Right cardiac atrium (tissue), 5 donors: ENCODE results near the gene PHF24. TPM values are rescaled to one million over a fixed set of nuclear protein-coding genes. Genes with fewer than 3 reads are reported as not detected.
A peak's percentile ranks its signal among the peaks of the same experiment; 100 is the strongest.

ENCODE experiments used
- ATAC-seq, 2 donors: fragments of 200-7000 bp; cut with Tn5 transposase; one replicate each; pipeline versions ENCODE4 v1.8.0 to v1.9.1; 2020; ENCODE audit warnings: moderate library complexity in 2 of 2, mild to moderate bottlenecking in 1 of 2
- DNase-seq, 3 donors: peaks; one replicate each; pipeline ENCODE4 v3.0.0-alpha.2; 2020
- H3K27ac ChIP-seq: one replicate; pipeline ENCODE4 v1.5.1; 2013; ENCODE audit warnings: mild to moderate bottlenecking, low read length, control low read depth, moderate library complexity
- H3K27me3 ChIP-seq: one replicate; pipeline ENCODE4 v1.6.1; 2013; ENCODE audit not compliant: control insufficient read depth, insufficient read depth
- H3K4me1 ChIP-seq: one replicate; pipeline ENCODE4 v1.6.1; 2013; ENCODE audit warnings: low read length; ENCODE audit not compliant: control insufficient read depth, insufficient read depth
- H3K4me3 ChIP-seq: one replicate; pipeline ENCODE4 v1.5.1; 2013; ENCODE audit warnings: low read length, control low read depth
- H3K9me3 ChIP-seq: one replicate; pipeline ENCODE4 v1.6.1; 2013; ENCODE audit warnings: low read length; ENCODE audit not compliant: control insufficient read depth
- WGBS: extraction: QIAGEN DNeasy Blood & Tissue Kit; methylation state at CpG from one replicate; pipeline ENCODE4 v1.1.7; 2013; 5-methylcytosine and 5-hydroxymethylcytosine counted together
- intact Hi-C, 4 donors: fragments of 100-400 bp; cut with DNase I; formaldehyde crosslinking; loops; one replicate each; pipeline versions ENCODE4 v1.11.0 to v1.14.0; 2022 to 2023
- polyA plus RNA-seq: library from polyadenylated mRNA; stranded (reverse); fragments of 200-250 nt; gene quantifications from one replicate; pipeline ENCODE4 v1.2.3, GENCODE V29; 2013
- total RNA-seq, 4 donors: library from RNA; stranded (reverse); fragmentation: NEBNext Ultra II Directional; extraction: Animal tissue kit (Norgen Biotek cat#: 25700); gene quantifications; one replicate each; pipeline ENCODE4 v1.2.1, GENCODE V29; 2021
- donor health status: healthy with polysubstance abuse.
- donor health status: DM: no; HTN: yes; CAD: no.
- donor health status: DM: no; HTN: no; CAD: no.
- donor health status: DM: no; HTN: yes; CAD: no; lungs with severe emphysema.
- donor health status: DM: yes; HTN: yes; CAD: no.

PHF24 gene
- total and polyA plus RNA-seq, 5 donors = 0.03 to 1.3 (median 0.20) TPM

GRCh38 chr9:34961574-34962490 lies 3.7 kb downstream of the PHF24 start:
- ATAC-seq = peak in 1 of 2 donors; percentile 93
- Histone ChIP-seq H3K9me3 (no peaks in the 10 kb centered on the region), H3K27me3 (no peaks in the 10 kb centered on the region), H3K4me1 (no peaks in the 10 kb centered on the region), H3K4me3 (no peak overlapping the region), H3K27ac (no peak overlapping the region)
- no peak for DNase-seq
- 43% methylated on average over 5 of the region's 5 CpGs for WGBS
- intact Hi-C loops = no loop called here

GRCh38 chr9:34962546-34962945 lies 4.5 kb downstream of the PHF24 start:
- 83% methylated on average over 3 of the region's 3 CpGs for WGBS
- no peaks in the 10 kb centered on the region for H3K27me3 ChIP-seq
- H3K9me3 ChIP-seq = no peaks in the 10 kb centered on the region
- intact Hi-C loops = no loop called here
- no peak overlapping the region for H3K4me3 ChIP-seq
- ATAC-seq (no peak), DNase-seq (no peak)
- H3K27ac ChIP-seq = no peak overlapping the region
- no peaks in the 10 kb centered on the region for H3K4me1 ChIP-seq

- no peaks in the 10 kb centered on the region for H3K27me3 ChIP-seq
- intact Hi-C loops = no loop called here
- H3K4me1 ChIP-seq = no peaks in the 10 kb centered on the region
- no peak overlapping the region for H3K4me3 ChIP-seq
- H3K27ac ChIP-seq = no peak overlapping the region
- DNase-seq (no peak), ATAC-seq (no peak)
- 83% methylated on average over 2 of the region's 2 CpGs for WGBS
- H3K9me3 ChIP-seq = no peaks in the 10 kb centered on the region
Measured at GRCh38 chr9:34963552-34963951, 5.5 kb downstream of the PHF24 start.

- ATAC-seq (no peak), DNase-seq (no peak)
- no peaks in the 10 kb centered on the region for H3K9me3 ChIP-seq
- no peaks in the 10 kb centered on the region for H3K4me1 ChIP-seq
- no peak overlapping the region for H3K4me3 ChIP-seq
- H3K27me3 ChIP-seq = no peaks in the 10 kb centered on the region
- no peak overlapping the region for H3K27ac ChIP-seq
- intact Hi-C loops = no loop called here
- WGBS = 82% methylated on average over 3 of the region's 3 CpGs
Measured at GRCh38 chr9:34964458-34964857, 6.4 kb downstream of the PHF24 start.

- Histone ChIP-seq H3K27ac (no peak overlapping the region), H3K9me3 (no peaks in the 10 kb centered on the region), H3K4me3 (no peak overlapping the region), H3K27me3 (no peaks in the 10 kb centered on the region), H3K4me1 (no peaks in the 10 kb centered on the region)
- 92% methylated on average over 21 of the region's 21 CpGs for whole genome bisulfite sequencing
- DNase-seq (no peak), ATAC-seq (no peak)
- intact Hi-C loops = no loop called here
Measured at GRCh38 chr9:34971146-34971811, 13.2 kb downstream of the PHF24 start.

- intact Hi-C loops = no loop called here
- no peaks in the 10 kb centered on the region for H3K27me3 ChIP-seq
- no peak overlapping the region for H3K4me3 ChIP-seq
- DNase-seq (no peak), ATAC-seq (no peak)
- WGBS = 84% methylated on average over 2 of the region's 2 CpGs
- no peak overlapping the region for H3K27ac ChIP-seq
- H3K4me1 ChIP-seq = no peaks in the 10 kb centered on the region
- H3K9me3 ChIP-seq = no peaks in the 10 kb centered on the region
Measured at GRCh38 chr9:34974664-34975063, 16.6 kb downstream of the PHF24 start.

- DNase-seq (peak in 1 of 3 donors; percentile 7), ATAC-seq (no peak)
- no peak overlapping the region for H3K4me3 ChIP-seq
- H3K27ac ChIP-seq = no peak overlapping the region
- 90% methylated on average over 11 of the region's 11 CpGs for WGBS
- intact Hi-C loops = no loop called here
- H3K9me3 ChIP-seq = no peaks in the 10 kb centered on the region
- H3K4me1 ChIP-seq = no peaks in the 10 kb centered on the region
- no peaks in the 10 kb centered on the region for H3K27me3 ChIP-seq
Measured at GRCh38 chr9:34976441-34976840, 18.4 kb downstream of the PHF24 start.

GRCh38 chr9:34976992-34977391 lies 18.9 kb downstream of the PHF24 start:
- WGBS = 91% methylated on average over 11 of the region's 11 CpGs
- intact Hi-C loops = no loop called here
- H3K4me3 ChIP-seq = no peak overlapping the region

GRCh38 chr9:34980181-34980761 lies 22.2 kb downstream of the PHF24 start:
- no peaks in the 10 kb centered on the region for H3K4me1 ChIP-seq
- no peak for DNase-seq
- H3K27me3 ChIP-seq = no peaks in the 10 kb centered on the region
- WGBS = 62% methylated on average over 11 of the region's 11 CpGs
- H3K9me3 ChIP-seq = no peaks in the 10 kb centered on the region
- no peak overlapping the region for H3K4me3 ChIP-seq
- intact Hi-C loops = loop anchor here in 1 of 4 donors (10.0 kb wide), 1 partner anchor 75 kb away; no protein-coding TSS in a partner anchor
- no peak for ATAC-seq
- no peak overlapping the region for H3K27ac ChIP-seq

More at GRCh38 chr9:34976992-34977391, 18.9 kb downstream of the PHF24 start:
- DNase-seq = peak in 1 of 3 donors; percentile 5
- Histone ChIP-seq H3K27me3 (no peaks in the 10 kb centered on the region), H3K9me3 (no peaks in the 10 kb centered on the region), H3K27ac (no peak overlapping the region), H3K4me1 (no peaks in the 10 kb centered on the region)
- no peak for ATAC-seq

GRCh38 chr9:34982361-34982760 lies 24.3 kb downstream of the PHF24 start:
- DNase-seq (peak in 1 of 3 donors; percentile 11), ATAC-seq (no peak)
- 75% methylated on average over 7 of the region's 7 CpGs for WGBS
- Histone ChIP-seq H3K9me3 (no peaks in the 10 kb centered on the region), H3K27ac (no peak overlapping the region), H3K4me1 (no peaks in the 10 kb centered on the region), H3K27me3 (no peaks in the 10 kb centered on the region), H3K4me3 (no peak overlapping the region)
- intact Hi-C loops = loop anchor here in 1 of 4 donors (10.0 kb wide), 1 partner anchor 78 kb away; no protein-coding TSS in a partner anchor

GRCh38 chr9:34983209-34983608 lies 25.1 kb downstream of the PHF24 start:
- WGBS = 80% methylated on average over 2 of the region's 2 CpGs

More at GRCh38 chr9:34983209-34983608, 25.1 kb downstream of the PHF24 start:
- Histone ChIP-seq H3K27me3 (no peaks in the 10 kb centered on the region), H3K27ac (no peak overlapping the region), H3K4me1 (no peaks in the 10 kb centered on the region), H3K4me3 (no peak overlapping the region), H3K9me3 (no peaks in the 10 kb centered on the region)
- ATAC-seq (no peak), DNase-seq (no peak)
- intact Hi-C loops = loop anchor here in 1 of 4 donors (10.0 kb wide), 1 partner anchor 78 kb away; no protein-coding TSS in a partner anchor
